Right atrium auricular region (tissue), 2 donors: Measurements from ENCODE around the gene ITM2B. TPM values are rescaled to one million over a fixed set of nuclear protein-coding genes. Genes with fewer than 3 reads are reported as not detected.

Source experiments
- DNase-seq: peaks from one replicate; pipeline ENCODE4 v3.0.0-alpha.2; 2019; ENCODE audit warnings: low spot score
- H3K27ac ChIP-seq, 2 donors: fragments of 200-600 bp; sonication (generic); 1 replicate in 1 of 2; 2 replicates in 1 of 2; pipeline ENCODE4 v1.5.1; 2016 to 2019
- H3K27me3 ChIP-seq, 2 donors: fragments of 200-600 bp; sonication (generic); one replicate each; pipeline versions ENCODE4 v1.5.1 to v1.6.0; 2017 to 2019
- H3K36me3 ChIP-seq: fragments of 200-600 bp; sonication (generic); one replicate; pipeline ENCODE4 v1.5.1; 2016
- H3K4me1 ChIP-seq, 2 donors: fragments of 200-600 bp; sonication (generic); one replicate each; pipeline versions ENCODE4 v1.5.1 to v1.6.0; 2017 to 2019
- H3K4me3 ChIP-seq, 2 donors: fragments of 200-600 bp; sonication (generic); 1 replicate in 1 of 2; 2 replicates in 1 of 2; pipeline ENCODE4 v1.5.1; 2017 to 2019; ENCODE audit warnings: mild to moderate bottlenecking in 1 of 2, moderate library complexity in 1 of 2
- H3K9me3 ChIP-seq, 2 donors: fragments of 200-600 bp; sonication (generic); one replicate each; pipeline ENCODE4 v1.5.1; 2019
- total RNA-seq, 2 donors: library from RNA; depleted of rRNA; stranded (reverse); fragments of >200 nt; gene quantifications; one replicate each; pipeline ENCODE4 v1.1.0, GENCODE V29; 2016
- TF ChIP-seq, protein P1 (sequence below), 2 donors: fragments of 200-600 bp; sonication (generic); IDR thresholded peaks; one replicate each; pipeline ENCODE4 v1.5.1; 2019; ENCODE audit warnings: antibody characterized with exemption in 2 of 2

The ITM2B gene
- total RNA-seq, 2 donors from 2014 or later: 495 to 570 TPM

DNA sequence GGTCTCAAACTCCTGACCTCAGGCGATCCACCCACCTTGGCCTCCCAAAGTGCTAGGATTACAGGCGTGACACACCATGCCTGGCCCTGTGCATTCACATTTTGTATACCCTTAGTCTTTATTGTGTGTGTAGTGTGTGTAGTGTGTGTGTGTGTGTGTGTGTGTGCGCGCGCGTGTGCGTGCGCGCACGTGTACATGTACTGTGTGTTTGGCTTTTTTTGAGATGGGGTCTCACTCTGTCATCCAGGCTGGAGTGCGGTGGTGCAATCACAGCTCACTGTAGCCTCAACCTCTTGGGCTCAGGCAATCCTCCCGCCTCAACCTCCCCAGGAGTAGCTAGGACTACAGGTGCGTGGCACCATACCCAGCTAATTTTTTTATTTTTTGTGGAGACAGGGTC is 22.1 kb downstream of the ITM2B start:
- Histone ChIP-seq H3K36me3 (peaks cover 61% of the 10 kb centered on the region), H3K27ac (no peak overlapping the region)
- DNase-seq: no peak

DNA sequence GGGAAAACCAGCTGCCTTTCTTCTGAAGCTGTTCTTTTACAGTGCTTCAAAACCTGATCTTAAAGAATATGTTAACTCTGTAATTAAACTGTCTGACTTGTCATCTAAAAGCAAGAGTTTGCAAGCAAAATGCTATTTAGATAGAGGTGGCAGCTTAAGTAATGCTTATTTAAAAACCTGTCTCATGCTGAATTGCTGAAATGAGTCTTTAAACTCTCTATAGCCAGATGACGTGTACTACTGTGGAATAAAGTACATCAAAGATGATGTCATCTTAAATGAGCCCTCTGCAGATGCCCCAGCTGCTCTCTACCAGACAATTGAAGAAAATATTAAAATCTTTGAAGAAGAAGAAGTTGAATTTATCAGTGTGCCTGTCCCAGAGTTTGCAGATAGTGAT is 22.9 kb downstream of the ITM2B start:
- Histone ChIP-seq H3K4me1 (peaks cover 0 to 46% of the 10 kb centered on the region in 2 donors), H3K9me3 (no peaks in the 10 kb centered on the region), H3K27me3 (no peaks in the 10 kb centered on the region), H3K36me3 (peaks cover 70% of the 10 kb centered on the region), H3K4me3 (no peak overlapping the region), H3K27ac (peak overlapping the region in 1 of 2 donors; percentile 11)
- no peak for DNase-seq
- TF ChIP-seq, protein P1, sequence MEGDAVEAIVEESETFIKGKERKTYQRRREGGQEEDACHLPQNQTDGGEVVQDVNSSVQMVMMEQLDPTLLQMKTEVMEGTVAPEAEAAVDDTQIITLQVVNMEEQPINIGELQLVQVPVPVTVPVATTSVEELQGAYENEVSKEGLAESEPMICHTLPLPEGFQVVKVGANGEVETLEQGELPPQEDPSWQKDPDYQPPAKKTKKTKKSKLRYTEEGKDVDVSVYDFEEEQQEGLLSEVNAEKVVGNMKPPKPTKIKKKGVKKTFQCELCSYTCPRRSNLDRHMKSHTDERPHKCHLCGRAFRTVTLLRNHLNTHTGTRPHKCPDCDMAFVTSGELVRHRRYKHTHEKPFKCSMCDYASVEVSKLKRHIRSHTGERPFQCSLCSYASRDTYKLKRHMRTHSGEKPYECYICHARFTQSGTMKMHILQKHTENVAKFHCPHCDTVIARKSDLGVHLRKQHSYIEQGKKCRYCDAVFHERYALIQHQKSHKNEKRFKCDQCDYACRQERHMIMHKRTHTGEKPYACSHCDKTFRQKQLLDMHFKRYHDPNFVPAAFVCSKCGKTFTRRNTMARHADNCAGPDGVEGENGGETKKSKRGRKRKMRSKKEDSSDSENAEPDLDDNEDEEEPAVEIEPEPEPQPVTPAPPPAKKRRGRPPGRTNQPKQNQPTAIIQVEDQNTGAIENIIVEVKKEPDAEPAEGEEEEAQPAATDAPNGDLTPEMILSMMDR (IDR thresholded peaks at IDR 0.05): no peak

More for the DNA sequence above, 22.1 kb downstream of the ITM2B start:
- TF ChIP-seq, protein P1 (IDR thresholded peaks at IDR 0.05): no peak
- peaks cover 0 to 49% of the 10 kb centered on the region in 2 donors for H3K4me1 ChIP-seq
- no peaks in the 10 kb centered on the region for H3K9me3 ChIP-seq
- no peaks in the 10 kb centered on the region for H3K27me3 ChIP-seq
- no peak overlapping the region for H3K4me3 ChIP-seq

DNA sequence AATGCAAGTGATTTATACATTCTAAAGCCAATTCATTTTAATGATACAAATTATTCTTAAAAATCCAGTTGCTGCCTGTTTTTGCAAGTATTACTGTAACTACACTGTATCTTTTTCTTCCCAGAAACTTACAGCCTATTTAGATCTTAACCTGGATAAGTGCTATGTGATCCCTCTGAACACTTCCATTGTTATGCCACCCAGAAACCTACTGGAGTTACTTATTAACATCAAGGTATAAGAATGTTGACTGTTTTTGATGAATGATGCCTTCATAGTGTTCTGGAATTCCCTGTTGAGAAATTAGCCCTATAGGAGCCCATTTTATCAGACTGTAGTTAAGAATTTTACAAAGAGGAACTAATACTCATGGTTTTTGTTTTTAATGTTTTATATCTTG is 25.0 kb downstream of the ITM2B start:
- H3K4me1 ChIP-seq: peaks cover 0 to 27% of the 10 kb centered on the region in 2 donors
- no peak overlapping the region for H3K27ac ChIP-seq

DNA sequence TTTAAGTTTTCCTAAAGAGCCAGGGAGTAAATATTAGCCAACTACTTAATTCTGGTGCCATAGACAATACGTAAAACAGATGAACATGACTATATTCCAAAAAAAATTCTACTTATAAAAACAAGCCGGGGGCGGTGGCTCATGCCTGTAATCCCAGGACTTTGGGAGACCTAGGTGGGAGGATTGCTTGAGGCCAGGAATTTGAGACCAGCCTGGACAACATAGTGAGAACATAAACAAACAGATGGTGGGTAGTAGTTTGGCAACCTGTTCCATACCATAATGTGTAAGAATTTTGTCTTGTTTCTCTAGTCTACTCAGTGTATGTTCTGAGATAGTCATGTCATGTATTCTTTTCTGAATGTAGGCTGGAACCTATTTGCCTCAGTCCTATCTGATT is 25.4 kb downstream of the ITM2B start:
- Histone ChIP-seq H3K36me3 (peaks cover 95% of the 10 kb centered on the region), H3K9me3 (no peaks in the 10 kb centered on the region), H3K4me1 (peaks cover 0 to 24% of the 10 kb centered on the region in 2 donors), H3K27ac (no peak overlapping the region), H3K4me3 (no peak overlapping the region), H3K27me3 (no peaks in the 10 kb centered on the region)
- DNase-seq: no peak
- TF ChIP-seq, protein P1 (IDR thresholded peaks at IDR 0.05): no peak

More for the DNA sequence above, 25.0 kb downstream of the ITM2B start:
- Histone ChIP-seq H3K4me3 (no peak overlapping the region), H3K9me3 (no peaks in the 10 kb centered on the region), H3K27me3 (no peaks in the 10 kb centered on the region), H3K36me3 (peaks cover 91% of the 10 kb centered on the region)
- no peak for DNase-seq
- TF ChIP-seq, protein P1 (IDR thresholded peaks at IDR 0.05): no peak

DNA sequence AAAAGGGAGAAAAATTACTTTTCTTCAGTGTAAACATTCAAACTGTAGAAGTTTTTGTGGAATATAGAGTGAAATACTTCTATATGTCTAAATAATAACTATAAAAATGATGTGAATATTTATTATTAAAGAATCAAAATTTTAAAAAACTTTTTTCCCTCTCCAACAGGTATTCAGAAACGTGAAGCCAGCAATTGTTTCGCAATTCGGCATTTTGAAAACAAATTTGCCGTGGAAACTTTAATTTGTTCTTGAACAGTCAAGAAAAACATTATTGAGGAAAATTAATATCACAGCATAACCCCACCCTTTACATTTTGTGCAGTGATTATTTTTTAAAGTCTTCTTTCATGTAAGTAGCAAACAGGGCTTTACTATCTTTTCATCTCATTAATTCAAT is 28.0 kb downstream of the ITM2B start:
- DNase-seq: no peak
- Histone ChIP-seq H3K36me3 (peaks cover 82% of the 10 kb centered on the region), H3K4me1 (peaks cover 0 to 20% of the 10 kb centered on the region in 2 donors), H3K27ac (no peak overlapping the region), H3K9me3 (no peaks in the 10 kb centered on the region), H3K4me3 (no peak overlapping the region), H3K27me3 (no peaks in the 10 kb centered on the region)
- TF ChIP-seq, protein P1 (IDR thresholded peaks at IDR 0.05): no peak

DNA sequence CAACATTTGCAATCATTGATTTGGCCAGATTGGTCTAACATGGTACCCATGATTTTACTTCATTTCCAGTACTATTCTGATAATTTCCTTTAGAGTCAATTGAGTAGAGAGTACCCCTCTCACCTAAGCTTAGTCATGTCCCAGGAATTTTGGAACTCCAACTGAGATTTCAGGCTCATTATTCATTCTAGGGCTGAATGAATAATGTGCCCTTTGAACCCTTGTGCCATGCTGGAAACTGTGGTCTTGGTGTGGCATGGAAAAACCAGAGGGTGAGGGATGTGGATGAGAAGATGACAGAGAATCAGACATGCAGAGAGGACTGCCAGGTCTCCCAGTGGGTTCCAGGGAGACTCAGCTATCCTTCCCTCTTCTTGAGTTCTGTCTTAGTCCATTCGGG is 30.2 kb downstream of the ITM2B start:
- H3K4me1 ChIP-seq: peaks cover 0 to 25% of the 10 kb centered on the region in 2 donors
- H3K4me3 ChIP-seq: no peak overlapping the region
- no peaks in the 10 kb centered on the region for H3K27me3 ChIP-seq
- DNase-seq: no peak
- TF ChIP-seq, protein P1 (IDR thresholded peaks at IDR 0.05): no peak
- no peaks in the 10 kb centered on the region for H3K9me3 ChIP-seq
- peaks cover 60% of the 10 kb centered on the region for H3K36me3 ChIP-seq
- no peak overlapping the region for H3K27ac ChIP-seq
